ENCODE results near the gene SPSB4.
"Not testable (repeated sequence)": the region's sequence is repeated elsewhere in the genome, so short reads cannot be mapped to it uniquely, and the experiment has no call there.

GRCh38 chr3:141017366-141018322, 33.5 kb upstream of the SPSB4 start:
- not testable (repeated sequence) for TF ChIP-seq CTCF (IDR thresholded peaks at IDR 0.05); POLR2A (IDR thresholded peaks at IDR 0.05); POLR2AphosphoS5 (IDR thresholded peaks at IDR 0.05; ENCODE audit: insufficient read depth in 1 of 2, low read depth in 1 of 2)

Measured in vagina (tissue), 2 donors.